GM12873 (cell line): Measurements from ENCODE around the gene SOX6.

Experiments used
- CTCF ChIP-seq: IDR thresholded peaks from 2 replicates; pipeline ENCODE4 v1.5.1; 2012; ENCODE audit warnings: low read depth, mild to moderate bottlenecking, moderate library complexity, low read length, control low read depth; ENCODE audit not compliant: insufficient read depth; ENCODE audit errors: missing control alignments

SOX6 gene

GRCh38 chr11:16242806-16243205 is 113.5 kb downstream of the SOX6 start:
- no peak for TF ChIP-seq CTCF

DNA sequence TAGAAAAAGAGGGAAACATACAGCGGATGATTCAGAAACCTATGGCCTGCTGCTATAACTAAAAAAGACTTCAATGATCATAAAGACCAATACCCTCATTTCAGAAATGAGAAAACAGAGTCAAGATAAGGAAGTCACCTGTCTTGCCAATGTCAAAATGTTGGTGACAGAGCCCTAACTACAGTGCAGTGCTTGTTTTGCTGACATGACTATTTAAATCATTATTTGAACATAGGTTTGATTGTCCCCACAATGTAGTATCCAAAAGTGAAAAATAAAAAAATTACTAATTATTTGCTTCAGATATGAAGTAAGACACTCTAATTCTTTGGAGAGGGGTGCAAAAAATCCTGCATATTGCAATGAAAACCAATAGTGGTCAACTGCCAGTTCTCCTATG is 115.7 kb downstream of the SOX6 start:
- TF ChIP-seq CTCF = no peak

GRCh38 chr11:16239141-16240105 is 116.9 kb downstream of the SOX6 start:
- no peak for TF ChIP-seq CTCF

DNA sequence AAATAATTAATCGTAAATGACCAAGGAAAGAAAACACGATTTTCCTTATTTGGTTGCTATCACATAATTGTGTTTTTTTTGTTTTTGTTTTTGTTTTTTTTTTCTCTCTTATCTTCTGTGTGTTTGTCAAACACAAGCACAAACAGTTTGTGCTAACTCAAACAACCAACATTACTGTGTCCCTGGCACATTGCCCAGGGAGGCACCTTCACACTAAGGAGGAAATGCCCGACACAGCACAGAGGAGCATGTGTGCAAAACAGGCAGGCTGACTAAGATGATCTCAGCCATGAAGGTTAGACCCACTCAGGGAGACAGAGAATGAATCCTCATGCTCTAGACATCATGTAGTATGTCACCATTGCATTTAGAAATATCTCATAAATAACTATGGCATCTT is 130.1 kb downstream of the SOX6 start:
- no peak for TF ChIP-seq CTCF

DNA sequence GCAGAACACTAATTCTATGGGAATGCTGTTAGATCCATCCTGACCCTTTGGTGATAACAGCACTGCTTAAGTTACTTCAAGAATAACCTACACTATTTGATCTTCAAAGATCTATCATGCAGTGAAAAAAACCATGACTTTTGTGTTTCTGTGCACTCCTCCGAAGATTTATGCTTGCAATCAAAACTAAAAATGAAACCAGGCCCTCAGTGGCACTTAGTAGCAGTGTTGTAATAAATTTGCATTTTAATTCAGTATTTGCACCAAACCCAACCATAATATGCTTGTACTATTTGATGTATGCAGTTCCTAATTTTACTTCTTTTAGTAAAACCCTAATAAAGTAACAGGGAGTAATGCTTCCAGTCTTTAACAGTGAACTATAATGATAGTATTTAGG is 130.7 kb downstream of the SOX6 start:
- no peak for TF ChIP-seq CTCF

- TF ChIP-seq CTCF = no peak
Measured at GRCh38 chr11:16223558-16223957, 132.8 kb downstream of the SOX6 start.

DNA sequence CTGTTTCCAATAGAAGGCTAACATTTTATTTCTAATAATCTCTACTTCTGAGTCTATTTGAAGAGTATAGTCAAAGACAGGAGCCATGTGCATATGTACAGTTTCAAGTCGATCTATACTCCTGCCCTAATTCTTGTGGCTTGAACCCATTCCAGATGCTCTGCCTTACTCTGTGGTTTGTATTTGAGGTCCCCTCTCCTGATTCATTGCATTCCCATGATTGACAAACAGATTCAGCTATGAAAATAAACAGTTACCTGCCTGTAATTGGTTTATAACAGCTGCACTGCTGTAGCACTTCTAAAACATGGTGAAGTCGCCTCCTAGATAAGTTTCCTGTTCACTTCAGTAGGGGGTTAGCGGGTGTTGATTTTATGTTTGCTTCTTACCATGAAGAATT is 138.7 kb downstream of the SOX6 start:
- TF ChIP-seq CTCF = no peak
